K562 treated with DMSO at 1 percent for 48 hours (cell line): ENCODE data around the gene ZBTB42. TPM values are rescaled to one million over a fixed set of nuclear protein-coding genes. Genes with fewer than 3 reads are reported as not detected.

ENCODE experiments used
- total RNA-seq: library from RNA; unstranded; fragments of 300-600 nt; gene quantifications from 2 replicates; pipeline ENCODE4 v1.2.3, GENCODE V29; 2022; ENCODE audit warnings: low replicate concordance; ENCODE audit errors: extremely low read depth

ZBTB42 gene
- not detected in 2 replicates for total RNA-seq

GRCh38 chr14:104800771-104801519 lies at the start of gene ZBTB42:
Gene ZBTB42 (plus strand): TSS chr14:104801101. CDS start chr14:104801198, 97 bp downstream.

GRCh38 chr14:104752735-104753527 lies 48.0 kb upstream of the ZBTB42 start, which contains the start of gene SIVA1:
Gene SIVA1 (plus strand): TSS chr14:104753147. CDS start chr14:104753202, 55 bp downstream.

GRCh38 chr14:104794993-104795780 lies 5.7 kb upstream of the ZBTB42 start, which contains the start of gene AKT1:
Gene AKT1 (minus strand): TSS chr14:104795748. CDS start chr14:104792643, 3,105 bp downstream.

Other genes starting within 250 kb of the ZBTB42 start
- gene C14orf180, start 221.3 kb upstream of the ZBTB42 start, total RNA-seq, result not detected in 2 replicates
- gene TMEM179, start 196.3 kb upstream of the ZBTB42 start, total RNA-seq, result not detected in 2 replicates
- not detected in 2 replicates for gene INF2, start 111.5 kb upstream of the ZBTB42 start, total RNA-seq
- not detected in 2 replicates for gene ADSS1, start 76.9 kb upstream of the ZBTB42 start, total RNA-seq
- gene SIVA1, start 48.0 kb upstream of the ZBTB42 start, total RNA-seq, result not detected in 2 replicates
- gene AKT1, start 5.4 kb upstream of the ZBTB42 start, total RNA-seq, result not detected in 2 replicates
- gene CEP170B, start 64.2 kb downstream of the ZBTB42 start, total RNA-seq, result not detected in 2 replicates
- gene PLD4, start 123.8 kb downstream of the ZBTB42 start, total RNA-seq, result not detected in 2 replicates
- not detected in 2 replicates for gene AHNAK2, start 177.3 kb downstream of the ZBTB42 start, total RNA-seq
- gene CLBA1, start 184.7 kb downstream of the ZBTB42 start, total RNA-seq, result not detected in 2 replicates
- not detected in 2 replicates for gene CDCA4, start 220.0 kb downstream of the ZBTB42 start, total RNA-seq